Sigmoid colon (tissue), 4 donors: Measurements from ENCODE around the gene SSU72.

Experiments
- CTCF ChIP-seq, 4 experiments: fragments of 450-650 bp in 3 of 4; fragments of 200-600 bp in 1 of 4; IDR thresholded peaks; one replicate each; pipeline ENCODE4 v1.5.1; 2016 to 2019; ENCODE audit warnings: antibody characterized with exemption in 4 of 4, mild to moderate bottlenecking in 3 of 4, moderate library complexity in 2 of 4
- EP300 ChIP-seq, 4 donors: sonication (generic); formaldehyde crosslinking; IDR thresholded peaks; one replicate each; pipeline ENCODE4 v1.6.1; 2017; ENCODE audit warnings: antibody characterized with exemption in 4 of 4
- POLR2A ChIP-seq, 2 donors: fragments of 450-650 bp; IDR thresholded peaks; one replicate each; pipeline ENCODE4 v1.6.1; 2016; ENCODE audit warnings: antibody characterized with exemption in 2 of 2, mild to moderate bottlenecking in 2 of 2, moderate library complexity in 2 of 2
- POLR2AphosphoS5 ChIP-seq, 4 donors: sonication (generic); formaldehyde crosslinking; IDR thresholded peaks; one replicate each; pipeline ENCODE4 v1.6.1; 2017; ENCODE audit warnings: antibody characterized with exemption in 4 of 4

DNA sequence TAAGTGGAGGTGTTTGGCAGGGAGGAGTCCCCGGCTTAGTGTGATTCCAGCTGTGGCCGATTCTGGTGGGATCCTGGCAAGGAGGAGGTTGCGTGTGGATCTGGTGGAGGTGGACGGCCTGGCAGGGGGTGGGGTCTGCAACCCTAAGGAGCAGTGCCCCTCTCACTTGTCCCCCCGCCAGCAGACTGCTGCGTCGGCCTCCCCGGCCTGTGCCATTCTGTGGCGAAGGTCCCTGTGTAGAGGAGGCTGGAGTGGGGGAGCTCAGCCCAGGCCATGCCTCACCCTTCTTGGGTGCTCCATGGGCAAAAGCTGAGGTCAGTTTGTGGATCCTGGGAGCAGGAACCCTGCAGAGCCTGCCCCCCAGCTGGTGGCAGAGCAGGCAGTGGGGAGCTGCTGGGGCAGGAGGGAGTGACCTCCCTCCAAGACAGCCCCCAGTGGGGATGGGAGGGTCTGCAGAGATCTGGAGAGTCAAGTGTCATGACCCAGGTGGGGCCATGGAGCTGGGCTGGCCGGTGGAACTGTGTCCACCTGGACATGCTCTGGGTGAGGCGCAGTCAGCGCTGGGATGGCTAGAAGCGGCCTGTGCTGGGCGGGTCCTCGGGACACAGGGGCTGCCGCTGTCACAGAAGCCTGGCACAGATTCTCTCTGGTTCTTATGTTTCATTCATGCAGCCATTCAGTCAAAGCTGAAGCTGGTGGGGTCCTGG is 45.9 kb upstream of the SSU72 start:
- no peak for TF ChIP-seq EP300 (IDR thresholded peaks at IDR 0.05)
- TF ChIP-seq CTCF (IDR thresholded peaks at IDR 0.05) = no peak
- TF ChIP-seq POLR2AphosphoS5 (IDR thresholded peaks at IDR 0.05) = no peak
- TF ChIP-seq POLR2A (IDR thresholded peaks at IDR 0.05) = no peak
